Activated naive CD4-positive, alpha-beta T cell treated with anti-CD3 and anti-CD28 coated beads, Interleukin-2, amount 50 U/mL, for 24 hours (primary cell): ENCODE results near the gene MAN1A1.
A peak's percentile ranks its signal among the peaks of the same experiment; 100 is the strongest.

Source experiments
- H3K27ac Mint-ChIP-seq: one replicate; pipeline ENCODE4 v1.8.0; 2021; ENCODE audit warnings: mild to moderate bottlenecking, mixed read lengths
- H3K27me3 Mint-ChIP-seq: one replicate; pipeline ENCODE4 v1.8.0; 2021; ENCODE audit warnings: mixed read lengths
- H3K36me3 Mint-ChIP-seq: one replicate; pipeline ENCODE4 v1.8.0; 2021; ENCODE audit warnings: mixed read lengths
- H3K4me1 Mint-ChIP-seq: one replicate; pipeline ENCODE4 v1.8.0; 2021; ENCODE audit warnings: mixed read lengths
- H3K4me3 Mint-ChIP-seq: one replicate; pipeline ENCODE4 v1.8.0; 2021; ENCODE audit warnings: mild to moderate bottlenecking, mixed read lengths
- H3K9me3 Mint-ChIP-seq: one replicate; pipeline ENCODE4 v1.8.0; 2021; ENCODE audit warnings: mixed read lengths

Gene MAN1A1

GRCh38 chr6:119280668-119281067 lies 68.9 kb downstream of the MAN1A1 start:
- Mint-ChIP-seq H3K27me3 (no peaks in the 10 kb centered on the region), H3K4me3 (no peak overlapping the region), H3K27ac (no peak overlapping the region), H3K9me3 (no peaks in the 10 kb centered on the region), H3K36me3 (peaks cover 11% of the 10 kb centered on the region), H3K4me1 (peaks cover 7% of the 10 kb centered on the region)

GRCh38 chr6:119280080-119280479 lies 69.5 kb downstream of the MAN1A1 start:
- no peak overlapping the region for H3K4me3 Mint-ChIP-seq
- no peak overlapping the region for H3K27ac Mint-ChIP-seq
- H3K27me3 Mint-ChIP-seq: no peaks in the 10 kb centered on the region

GRCh38 chr6:119278625-119279024 lies 70.9 kb downstream of the MAN1A1 start:
- peaks cover 8% of the 10 kb centered on the region for H3K36me3 Mint-ChIP-seq
- peaks cover 6% of the 10 kb centered on the region for H3K4me1 Mint-ChIP-seq
- no peaks in the 10 kb centered on the region for H3K27me3 Mint-ChIP-seq
- H3K27ac Mint-ChIP-seq: no peak overlapping the region
- H3K4me3 Mint-ChIP-seq: no peak overlapping the region
- no peaks in the 10 kb centered on the region for H3K9me3 Mint-ChIP-seq

More at GRCh38 chr6:119280080-119280479, 69.5 kb downstream of the MAN1A1 start:
- Mint-ChIP-seq H3K4me1 (peaks cover 7% of the 10 kb centered on the region), H3K9me3 (no peaks in the 10 kb centered on the region), H3K36me3 (peaks cover 11% of the 10 kb centered on the region)

GRCh38 chr6:119277052-119277451 lies 72.5 kb downstream of the MAN1A1 start:
- no peaks in the 10 kb centered on the region for H3K9me3 Mint-ChIP-seq
- no peak overlapping the region for H3K4me3 Mint-ChIP-seq
- no peaks in the 10 kb centered on the region for H3K27me3 Mint-ChIP-seq
- H3K4me1 Mint-ChIP-seq: no peaks in the 10 kb centered on the region
- H3K36me3 Mint-ChIP-seq: peaks cover 9% of the 10 kb centered on the region
- H3K27ac Mint-ChIP-seq: no peak overlapping the region

GRCh38 chr6:119276211-119276610 lies 73.3 kb downstream of the MAN1A1 start:
- Mint-ChIP-seq H3K36me3 (peaks cover 6% of the 10 kb centered on the region), H3K27ac (no peak overlapping the region), H3K27me3 (no peaks in the 10 kb centered on the region)

GRCh38 chr6:119274197-119274595 lies 75.4 kb downstream of the MAN1A1 start:
- peaks cover 7% of the 10 kb centered on the region for H3K9me3 Mint-ChIP-seq
- H3K27me3 Mint-ChIP-seq: no peaks in the 10 kb centered on the region
- H3K36me3 Mint-ChIP-seq: peaks cover 16% of the 10 kb centered on the region
- no peak overlapping the region for H3K27ac Mint-ChIP-seq
- peaks cover 1% of the 10 kb centered on the region for H3K4me1 Mint-ChIP-seq
- H3K4me3 Mint-ChIP-seq: no peak overlapping the region

More at GRCh38 chr6:119276211-119276610, 73.3 kb downstream of the MAN1A1 start:
- no peaks in the 10 kb centered on the region for H3K4me1 Mint-ChIP-seq
- no peaks in the 10 kb centered on the region for H3K9me3 Mint-ChIP-seq
- no peak overlapping the region for H3K4me3 Mint-ChIP-seq

- Mint-ChIP-seq H3K4me3 (no peak overlapping the region), H3K27ac (no peak overlapping the region), H3K4me1 (peaks cover 8% of the 10 kb centered on the region), H3K9me3 (peaks cover 7% of the 10 kb centered on the region), H3K36me3 (peaks cover 16% of the 10 kb centered on the region), H3K27me3 (no peaks in the 10 kb centered on the region)
These were observed 76.0 kb downstream of the MAN1A1 start for GRCh38 chr6:119273272-119274196.

- Mint-ChIP-seq H3K4me1 (peaks cover 26% of the 10 kb centered on the region), H3K9me3 (peaks cover 7% of the 10 kb centered on the region), H3K27me3 (no peaks in the 10 kb centered on the region), H3K4me3 (no peak overlapping the region), H3K27ac (no peak overlapping the region), H3K36me3 (peaks cover 13% of the 10 kb centered on the region)
These were observed 79.0 kb downstream of the MAN1A1 start for GRCh38 chr6:119270545-119270944.

GRCh38 chr6:119269266-119270103 lies 80.1 kb downstream of the MAN1A1 start:
- Mint-ChIP-seq H3K9me3 (peaks cover 7% of the 10 kb centered on the region), H3K36me3 (peaks cover 13% of the 10 kb centered on the region), H3K4me1 (peaks cover 26% of the 10 kb centered on the region), H3K27me3 (no peaks in the 10 kb centered on the region), H3K27ac (peak overlapping the region; percentile 62), H3K4me3 (no peak overlapping the region)

- peaks cover 26% of the 10 kb centered on the region for H3K4me1 Mint-ChIP-seq
- no peaks in the 10 kb centered on the region for H3K27me3 Mint-ChIP-seq
- peaks cover 7% of the 10 kb centered on the region for H3K9me3 Mint-ChIP-seq
- no peak overlapping the region for H3K27ac Mint-ChIP-seq
- peaks cover 17% of the 10 kb centered on the region for H3K36me3 Mint-ChIP-seq
- no peak overlapping the region for H3K4me3 Mint-ChIP-seq
These were observed 82.2 kb downstream of the MAN1A1 start for GRCh38 chr6:119267126-119267905.

GRCh38 chr6:119264854-119265397 lies 84.6 kb downstream of the MAN1A1 start:
- Mint-ChIP-seq H3K9me3 (no peaks in the 10 kb centered on the region), H3K36me3 (peaks cover 7% of the 10 kb centered on the region), H3K27me3 (no peaks in the 10 kb centered on the region), H3K4me3 (no peak overlapping the region), H3K27ac (no peak overlapping the region), H3K4me1 (peaks cover 33% of the 10 kb centered on the region)

- no peaks in the 10 kb centered on the region for H3K27me3 Mint-ChIP-seq
These were observed 86.9 kb downstream of the MAN1A1 start for GRCh38 chr6:119262612-119263011.

GRCh38 chr6:119261944-119262284 lies 87.6 kb downstream of the MAN1A1 start:
- Mint-ChIP-seq H3K4me1 (peaks cover 14% of the 10 kb centered on the region), H3K36me3 (peaks cover 6% of the 10 kb centered on the region)

More at GRCh38 chr6:119262612-119263011, 86.9 kb downstream of the MAN1A1 start:
- Mint-ChIP-seq H3K36me3 (peaks cover 6% of the 10 kb centered on the region), H3K4me3 (no peak overlapping the region), H3K9me3 (no peaks in the 10 kb centered on the region), H3K4me1 (peaks cover 16% of the 10 kb centered on the region), H3K27ac (no peak overlapping the region)

GRCh38 chr6:119259027-119259426 lies 90.5 kb downstream of the MAN1A1 start:
- Mint-ChIP-seq H3K4me1 (peaks cover 36% of the 10 kb centered on the region), H3K27me3 (no peaks in the 10 kb centered on the region), H3K27ac (no peak overlapping the region), H3K36me3 (peaks cover 6% of the 10 kb centered on the region), H3K4me3 (no peak overlapping the region), H3K9me3 (no peaks in the 10 kb centered on the region)

More at GRCh38 chr6:119261944-119262284, 87.6 kb downstream of the MAN1A1 start:
- Mint-ChIP-seq H3K9me3 (no peaks in the 10 kb centered on the region), H3K27me3 (no peaks in the 10 kb centered on the region), H3K27ac (no peak overlapping the region), H3K4me3 (no peak overlapping the region)

GRCh38 chr6:119257726-119258125 lies 91.8 kb downstream of the MAN1A1 start:
- Mint-ChIP-seq H3K9me3 (no peaks in the 10 kb centered on the region), H3K4me1 (peaks cover 37% of the 10 kb centered on the region), H3K27me3 (no peaks in the 10 kb centered on the region), H3K4me3 (no peak overlapping the region), H3K36me3 (peaks cover 6% of the 10 kb centered on the region), H3K27ac (no peak overlapping the region)
